ENCODE results near the gene PBLD.

GRCh38 chr10:68366600-68366999 lies 33.9 kb upstream of the PBLD start:
- TF ChIP-seq CREM (CRISPR knock-in tag; IDR thresholded peaks at IDR 0.05) (no peak), CTCF (IDR thresholded peaks at IDR 0.05) (no peak), IRF1 (CRISPR knock-in tag; IDR thresholded peaks at IDR 0.05) (no peak), ZBTB43 (CRISPR knock-in tag; IDR thresholded peaks at IDR 0.05) (no peak)

Measured in WTC11 (cell line).